ENCODE measurements around the gene CASKIN2.

DNA sequence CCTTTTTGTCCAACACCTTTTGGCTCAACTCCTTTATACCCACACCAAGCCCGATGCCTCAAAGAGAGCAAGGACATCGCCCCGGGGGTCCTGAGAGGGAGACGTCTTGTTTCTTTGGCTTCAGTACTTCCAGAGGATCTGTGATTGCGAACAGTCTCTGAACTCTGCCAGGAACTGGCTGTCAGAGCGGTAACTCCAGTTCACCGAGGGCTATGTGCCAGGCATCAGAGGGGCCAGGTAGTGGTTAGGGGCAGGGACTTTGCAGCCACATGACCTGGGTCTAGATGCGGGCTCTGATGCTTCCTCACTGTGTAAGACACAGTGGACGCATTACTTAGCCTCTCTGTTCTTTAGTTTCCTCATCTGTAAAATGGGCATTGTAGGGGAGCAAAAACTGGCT is 31.8 kb upstream of the CASKIN2 start:
- TF ChIP-seq, protein P1, sequence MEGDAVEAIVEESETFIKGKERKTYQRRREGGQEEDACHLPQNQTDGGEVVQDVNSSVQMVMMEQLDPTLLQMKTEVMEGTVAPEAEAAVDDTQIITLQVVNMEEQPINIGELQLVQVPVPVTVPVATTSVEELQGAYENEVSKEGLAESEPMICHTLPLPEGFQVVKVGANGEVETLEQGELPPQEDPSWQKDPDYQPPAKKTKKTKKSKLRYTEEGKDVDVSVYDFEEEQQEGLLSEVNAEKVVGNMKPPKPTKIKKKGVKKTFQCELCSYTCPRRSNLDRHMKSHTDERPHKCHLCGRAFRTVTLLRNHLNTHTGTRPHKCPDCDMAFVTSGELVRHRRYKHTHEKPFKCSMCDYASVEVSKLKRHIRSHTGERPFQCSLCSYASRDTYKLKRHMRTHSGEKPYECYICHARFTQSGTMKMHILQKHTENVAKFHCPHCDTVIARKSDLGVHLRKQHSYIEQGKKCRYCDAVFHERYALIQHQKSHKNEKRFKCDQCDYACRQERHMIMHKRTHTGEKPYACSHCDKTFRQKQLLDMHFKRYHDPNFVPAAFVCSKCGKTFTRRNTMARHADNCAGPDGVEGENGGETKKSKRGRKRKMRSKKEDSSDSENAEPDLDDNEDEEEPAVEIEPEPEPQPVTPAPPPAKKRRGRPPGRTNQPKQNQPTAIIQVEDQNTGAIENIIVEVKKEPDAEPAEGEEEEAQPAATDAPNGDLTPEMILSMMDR (IDR thresholded peaks at IDR 0.05) = no peak
- TF ChIP-seq POLR2A (IDR thresholded peaks at IDR 0.05) = no peak
